H9 (cell line): ENCODE data around the gene KCTD18. TPM values are rescaled to one million over a fixed set of nuclear protein-coding genes. Genes with fewer than 3 reads are reported as not detected.

Experiments used
- DNase-seq: peaks from one replicate; pipeline ENCODE4 v3.0.0-alpha.2; 2017
- H2AFZ ChIP-seq: one replicate; pipeline ENCODE4 v1.6.1; 2013; ENCODE audit warnings: mild to moderate bottlenecking, low read length, control low read depth, moderate library complexity
- H2AK5ac ChIP-seq: 2 replicates; pipeline ENCODE4 v1.6.1; 2013; ENCODE audit warnings: low read length, control low read depth, mixed read lengths; ENCODE audit not compliant: insufficient read length
- H2BK120ac ChIP-seq: one replicate; pipeline ENCODE4 v1.6.1; 2013; ENCODE audit warnings: low read depth, mild to moderate bottlenecking, low read length, control low read depth, inconsistent platforms; ENCODE audit not compliant: poor library complexity, severe bottlenecking
- H2BK12ac ChIP-seq: 2 replicates; pipeline ENCODE4 v1.6.1; 2013; ENCODE audit warnings: low read length, control low read depth, mixed read lengths, low read depth; ENCODE audit not compliant: insufficient read length
- H2BK15ac ChIP-seq: 2 replicates; pipeline ENCODE4 v1.6.1; 2013; ENCODE audit warnings: low read depth, low read length, control low read depth
- H2BK20ac ChIP-seq: one replicate; pipeline ENCODE4 v1.6.1; 2013; ENCODE audit warnings: low read depth, mild to moderate bottlenecking, low read length, control low read depth, inconsistent platforms; ENCODE audit not compliant: poor library complexity, severe bottlenecking
- H2BK5ac ChIP-seq: 2 replicates; pipeline ENCODE4 v1.6.1; 2013; ENCODE audit warnings: low read length, control low read depth, mixed read lengths; ENCODE audit not compliant: insufficient read length
- H3K14ac ChIP-seq: 2 replicates; pipeline ENCODE4 v1.6.1; 2013; ENCODE audit warnings: low read length, control low read depth; ENCODE audit not compliant: insufficient read depth
- H3K18ac ChIP-seq: 2 replicates; pipeline ENCODE4 v1.6.1; 2013; ENCODE audit warnings: low read depth, mild to moderate bottlenecking, mixed read lengths, low read length, control low read depth; ENCODE audit not compliant: insufficient read length
- H3K23ac ChIP-seq: 2 replicates; pipeline ENCODE4 v1.6.1; 2013; ENCODE audit warnings: low read length, control low read depth, mixed read lengths, low read depth; ENCODE audit not compliant: insufficient read length
- H3K23me2 ChIP-seq: 2 replicates; pipeline ENCODE4 v1.6.1; 2013; ENCODE audit warnings: low read depth, mild to moderate bottlenecking, mixed read lengths, low read length, control low read depth; ENCODE audit not compliant: insufficient read length, poor library complexity, severe bottlenecking
- H3K27ac ChIP-seq: 2 replicates; pipeline ENCODE4 v1.5.1; 2013; ENCODE audit warnings: low read length, control low read depth, mixed read lengths, low read depth; ENCODE audit not compliant: insufficient read length
- H3K27me3 ChIP-seq: 2 replicates; pipeline ENCODE4 v1.6.1; 2013; ENCODE audit warnings: low read length, control low read depth, inconsistent platforms; ENCODE audit not compliant: insufficient read depth
- H3K4ac ChIP-seq: 2 replicates; pipeline ENCODE4 v1.6.1; 2013; ENCODE audit warnings: low read depth, mild to moderate bottlenecking, control low read depth, inconsistent platforms, low read length, moderate library complexity
- H3K4me1 ChIP-seq: 2 replicates; pipeline ENCODE4 v1.6.1; 2013; ENCODE audit warnings: low read length, control low read depth, inconsistent platforms; ENCODE audit not compliant: insufficient read depth
- H3K4me2 ChIP-seq: 2 replicates; pipeline ENCODE4 v1.6.1; 2013; ENCODE audit warnings: low read length, control low read depth, mixed read lengths; ENCODE audit not compliant: insufficient read length, insufficient read depth
- H3K56ac ChIP-seq: 2 replicates; pipeline ENCODE4 v1.6.1; 2013; ENCODE audit warnings: low read depth, mild to moderate bottlenecking, mixed read lengths, low read length, control low read depth; ENCODE audit not compliant: insufficient read length
- H3K79me1 ChIP-seq: 2 replicates; pipeline ENCODE4 v1.6.1; 2013; ENCODE audit warnings: low read depth, mild to moderate bottlenecking, moderate library complexity, low read length, control low read depth, inconsistent platforms; ENCODE audit not compliant: insufficient read depth, poor library complexity, severe bottlenecking
- H3K79me2 ChIP-seq: 2 replicates; pipeline ENCODE4 v1.6.1; 2013; ENCODE audit warnings: low read length, control low read depth, inconsistent platforms; ENCODE audit not compliant: insufficient read depth
- H3K9ac ChIP-seq: 2 replicates; pipeline ENCODE4 v1.6.1; 2013; ENCODE audit warnings: low read length, control low read depth, mixed read lengths; ENCODE audit not compliant: insufficient read length; ENCODE audit errors: extremely low read depth
- H3K9me3 ChIP-seq: one replicate; pipeline ENCODE4 v1.6.1; 2013; ENCODE audit warnings: low read depth, low read length, inconsistent platforms; ENCODE audit not compliant: control insufficient read depth
- H3T11ph ChIP-seq: one replicate; pipeline ENCODE4 v1.6.1; 2013; ENCODE audit warnings: mild to moderate bottlenecking, low read length, control low read depth, inconsistent platforms
- H4K20me1 ChIP-seq: one replicate; pipeline ENCODE4 v1.6.1; 2013; ENCODE audit not compliant: control insufficient read depth, insufficient read length, insufficient read depth
- H4K5ac ChIP-seq: 2 replicates; pipeline ENCODE4 v1.6.1; 2013; ENCODE audit warnings: low read depth, mild to moderate bottlenecking, mixed read lengths, low read length, control low read depth; ENCODE audit not compliant: insufficient read length
- H4K8ac ChIP-seq: replicated peaks from 2 replicates; pipeline ENCODE4 v1.6.1; 2013; ENCODE audit warnings: low read length, control low read depth, mixed read lengths, low read depth; ENCODE audit not compliant: insufficient read length
- H4K91ac ChIP-seq: 2 replicates; pipeline ENCODE4 v1.6.1; 2013; ENCODE audit warnings: low read depth, mild to moderate bottlenecking, moderate library complexity, mixed read lengths, low read length, control low read depth; ENCODE audit not compliant: insufficient read length
- H3K27ac Mint-ChIP-seq, 3 experiments: 2 replicates in 2 of 3; 3 replicates in 1 of 3; pipeline ENCODE4 v1.8.0; 2020 to 2021; ENCODE audit warnings: mixed read lengths in 3 of 3, mild to moderate bottlenecking in 1 of 3, moderate library complexity in 1 of 3
- H3K27me3 Mint-ChIP-seq: 2 replicates; pipeline ENCODE4 v1.8.0; 2021; ENCODE audit warnings: low read depth, mild to moderate bottlenecking, moderate library complexity, mixed read lengths
- H3K36me3 Mint-ChIP-seq, 3 experiments: 2 replicates in 2 of 3; 3 replicates in 1 of 3; pipeline ENCODE4 v1.8.0; 2020 to 2021; ENCODE audit warnings: low read depth in 3 of 3, mixed read lengths in 3 of 3; ENCODE audit not compliant: insufficient read depth in 1 of 3
- H3K4me1 Mint-ChIP-seq, 2 experiments: 2 replicates each; pipeline ENCODE4 v1.8.0; 2020; ENCODE audit warnings: mixed read lengths in 2 of 2
- H3K4me3 Mint-ChIP-seq, 2 experiments: 2 replicates in 1 of 2; 3 replicates in 1 of 2; pipeline ENCODE4 v1.8.0; 2020 to 2021; ENCODE audit warnings: mild to moderate bottlenecking in 2 of 2, mixed read lengths in 2 of 2, moderate library complexity in 1 of 2
- H3K9me3 Mint-ChIP-seq, 2 experiments: 2 replicates in 1 of 2; 3 replicates in 1 of 2; pipeline ENCODE4 v1.8.0; 2020; ENCODE audit warnings: mild to moderate bottlenecking in 2 of 2, mixed read lengths in 2 of 2, moderate library complexity in 1 of 2
- CTCF ChIP-seq: fragments of 200-600 bp; sonication (generic); conservative IDR thresholded peaks from 3 replicates; pipeline ENCODE4 v1.8.0; 2021; ENCODE audit warnings: antibody characterized with exemption, mild to moderate bottlenecking
- WGBS: extraction: QIAGEN DNeasy Blood & Tissue Kit; methylation state at CpG from one replicate; pipeline ENCODE4 v1.1.7; 2013; ENCODE audit warnings: missing lambda C conversion rate, low lambda C conversion rate, mixed read lengths; ENCODE audit not compliant: insufficient read length; ENCODE audit errors: extremely low coverage; 5-methylcytosine and 5-hydroxymethylcytosine counted together
- total RNA-seq: library from RNA; stranded (reverse); gene quantifications from 2 replicates; pipeline ENCODE4 v1.2.1, GENCODE V29; 2021

KCTD18 gene
- total RNA-seq, 1 experiment from 2014 or later, result 4.9 TPM

- no peaks in the 10 kb centered on the region for H4K20me1 ChIP-seq
- H3K9me3 Mint-ChIP-seq, result no peaks in the 10 kb centered on the region
- H3K4me1 Mint-ChIP-seq, result peaks cover 20% of the 10 kb centered on the region in 2 experiments
- H2AK5ac ChIP-seq, result no peak overlapping the region
- H2BK12ac ChIP-seq, result no peak overlapping the region
- H3K27ac ChIP-seq, result no peak overlapping the region
- H3K23ac ChIP-seq, result no peak overlapping the region
- no peak overlapping the region for H2BK15ac ChIP-seq
- H2BK20ac ChIP-seq, result no peak overlapping the region
- no peaks in the 10 kb centered on the region; the same call in 1 of the 2 replicates for H3K27me3 Mint-ChIP-seq
- DNase-seq, result no peak
- no peak overlapping the region for H3K9ac ChIP-seq
- no peak overlapping the region for H2BK120ac ChIP-seq
- peaks cover 0 to 6% (median 5%) of the 10 kb centered on the region in 3 experiments; a peak in 2 of 7 replicates for H3K36me3 Mint-ChIP-seq
- TF ChIP-seq CTCF, result no peak
- no peak overlapping the region for H3T11ph ChIP-seq
- no peak overlapping the region for H2BK5ac ChIP-seq
- no peak overlapping the region for H4K91ac ChIP-seq
- no peak overlapping the region for H4K5ac ChIP-seq
- no peak overlapping the region for H3K4me2 ChIP-seq
- no CpG with 5 or more reads among the region's 3 CpGs for WGBS
- H3K27ac Mint-ChIP-seq, result no peak overlapping the region
- H3K4me1 ChIP-seq, result peaks cover 4% of the 10 kb centered on the region
- H3K56ac ChIP-seq, result no peak overlapping the region
- H3K9me3 ChIP-seq, result no peaks in the 10 kb centered on the region
- no peaks in the 10 kb centered on the region for H3K79me2 ChIP-seq
- no peak overlapping the region for H3K4ac ChIP-seq
- no peak overlapping the region for H4K8ac ChIP-seq
- H3K18ac ChIP-seq, result no peak overlapping the region
- H3K27me3 ChIP-seq, result no peaks in the 10 kb centered on the region
- no peak overlapping the region for H2AFZ ChIP-seq
- H3K79me1 ChIP-seq, result no peaks in the 10 kb centered on the region
- H3K23me2 ChIP-seq, result no peaks in the 10 kb centered on the region
- H3K14ac ChIP-seq, result no peak overlapping the region
- no peak overlapping the region for H3K4me3 Mint-ChIP-seq
Measured at GRCh38 chr2:200484934-200485333, 24.9 kb downstream of the KCTD18 start.
